DND-41 (cell line): Measurements from ENCODE around the gene HUS1B.

Experiments used
- ATAC-seq: fragments of 200-7000 bp; cut with Tn5 transposase; 3 replicates; pipeline ENCODE4 v1.9.1; 2021; ENCODE audit warnings: low read depth; ENCODE audit not compliant: insufficient read depth
- DNase-seq: peaks from one replicate; pipeline ENCODE4 v3.0.0-alpha.2; 2020
- H2AFZ ChIP-seq: 2 replicates; pipeline ENCODE4 v1.6.0; 2012; ENCODE audit warnings: low read depth, low read length
- H3K27ac ChIP-seq: 2 replicates; pipeline ENCODE4 v1.5.1; 2012; ENCODE audit warnings: low read length, inconsistent platforms
- H3K27me3 ChIP-seq: fragments of 200-600 bp; sonication (generic); 2 replicates; pipeline ENCODE4 v1.6.0; 2012; ENCODE audit warnings: low read length, mild to moderate bottlenecking, inconsistent platforms; ENCODE audit not compliant: insufficient read depth, poor library complexity
- H3K36me3 ChIP-seq: 2 replicates; pipeline ENCODE4 v1.5.1; 2012; ENCODE audit warnings: low read length, inconsistent platforms; ENCODE audit not compliant: insufficient read depth
- H3K4me1 ChIP-seq: 2 replicates; pipeline ENCODE4 v1.5.1; 2012; ENCODE audit warnings: mild to moderate bottlenecking, low read length; ENCODE audit not compliant: insufficient read depth
- H3K4me2 ChIP-seq: 2 replicates; pipeline ENCODE4 v1.6.0; 2012; ENCODE audit warnings: mild to moderate bottlenecking, moderate library complexity, low read length, inconsistent platforms; ENCODE audit not compliant: insufficient read depth
- H3K4me3 ChIP-seq, 2 experiments: fragments of 200-600 bp in 1 of 2; shearing (Covaris generic) in 1 of 2; 2 replicates each; pipeline ENCODE4 v1.5.1; 2012 to 2016; ENCODE audit warnings: inconsistent platforms in 2 of 2, low read length in 2 of 2, mild to moderate bottlenecking in 2 of 2, low read depth in 1 of 2, moderate library complexity in 1 of 2
- H3K79me2 ChIP-seq: 2 replicates; pipeline ENCODE4 v1.6.0; 2012; ENCODE audit warnings: low read length, inconsistent platforms; ENCODE audit not compliant: insufficient read depth
- H3K9ac ChIP-seq: 2 replicates; pipeline ENCODE4 v1.6.0; 2012; ENCODE audit warnings: low read depth, mild to moderate bottlenecking, inconsistent platforms, low read length, moderate library complexity
- H3K9me3 ChIP-seq: 2 replicates; pipeline ENCODE4 v1.5.1; 2012; ENCODE audit warnings: low read length, moderate library complexity, mild to moderate bottlenecking, inconsistent platforms; ENCODE audit not compliant: insufficient read depth, severe bottlenecking
- H4K20me1 ChIP-seq: 2 replicates; pipeline ENCODE4 v1.6.0; 2012; ENCODE audit warnings: low read length; ENCODE audit not compliant: insufficient read depth
- EZH2 ChIP-seq: IDR thresholded peaks from 3 replicates; pipeline ENCODE4 v1.6.1; 2012; ENCODE audit warnings: borderline replicate concordance, low read depth, mild to moderate bottlenecking, moderate library complexity, low read length, inconsistent platforms; ENCODE audit not compliant: severe bottlenecking
- TF ChIP-seq, protein P1 (sequence below): IDR thresholded peaks from 2 replicates; pipeline ENCODE4 v1.5.1; 2012; ENCODE audit warnings: borderline replicate concordance, low read length, moderate library complexity, mild to moderate bottlenecking; ENCODE audit not compliant: poor library complexity, severe bottlenecking; ENCODE audit errors: extremely low read depth

The HUS1B gene

GRCh38 chr6:617456-618100, 39.3 kb downstream of the HUS1B start:
- no peak for ATAC-seq
- Histone ChIP-seq H4K20me1 (no peaks in the 10 kb centered on the region), H3K9me3 (no peaks in the 10 kb centered on the region), H3K4me3 (no peak overlapping the region), H2AFZ (no peak overlapping the region), H3K27me3 (no peaks in the 10 kb centered on the region), H3K9ac (no peak overlapping the region), H3K36me3 (peaks cover 23% of the 10 kb centered on the region), H3K79me2 (no peaks in the 10 kb centered on the region), H3K4me1 (no peaks in the 10 kb centered on the region), H3K4me2 (no peak overlapping the region), H3K27ac (no peak overlapping the region)
- no peak for DNase-seq
- TF ChIP-seq EZH2, result no peak
- TF ChIP-seq, protein P1, sequence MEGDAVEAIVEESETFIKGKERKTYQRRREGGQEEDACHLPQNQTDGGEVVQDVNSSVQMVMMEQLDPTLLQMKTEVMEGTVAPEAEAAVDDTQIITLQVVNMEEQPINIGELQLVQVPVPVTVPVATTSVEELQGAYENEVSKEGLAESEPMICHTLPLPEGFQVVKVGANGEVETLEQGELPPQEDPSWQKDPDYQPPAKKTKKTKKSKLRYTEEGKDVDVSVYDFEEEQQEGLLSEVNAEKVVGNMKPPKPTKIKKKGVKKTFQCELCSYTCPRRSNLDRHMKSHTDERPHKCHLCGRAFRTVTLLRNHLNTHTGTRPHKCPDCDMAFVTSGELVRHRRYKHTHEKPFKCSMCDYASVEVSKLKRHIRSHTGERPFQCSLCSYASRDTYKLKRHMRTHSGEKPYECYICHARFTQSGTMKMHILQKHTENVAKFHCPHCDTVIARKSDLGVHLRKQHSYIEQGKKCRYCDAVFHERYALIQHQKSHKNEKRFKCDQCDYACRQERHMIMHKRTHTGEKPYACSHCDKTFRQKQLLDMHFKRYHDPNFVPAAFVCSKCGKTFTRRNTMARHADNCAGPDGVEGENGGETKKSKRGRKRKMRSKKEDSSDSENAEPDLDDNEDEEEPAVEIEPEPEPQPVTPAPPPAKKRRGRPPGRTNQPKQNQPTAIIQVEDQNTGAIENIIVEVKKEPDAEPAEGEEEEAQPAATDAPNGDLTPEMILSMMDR, result peak; percentile 39

- no peaks in the 10 kb centered on the region for H3K27me3 ChIP-seq
- no peaks in the 10 kb centered on the region for H3K9me3 ChIP-seq
- ATAC-seq (no peak), DNase-seq (no peak)
- H3K4me1 ChIP-seq, result no peaks in the 10 kb centered on the region
- H2AFZ ChIP-seq, result no peak overlapping the region
- H3K4me2 ChIP-seq, result no peak overlapping the region
- H3K27ac ChIP-seq, result no peak overlapping the region
- H4K20me1 ChIP-seq, result no peaks in the 10 kb centered on the region
- H3K36me3 ChIP-seq, result peaks cover 18% of the 10 kb centered on the region
- no peak overlapping the region for H3K4me3 ChIP-seq
- no peak overlapping the region for H3K9ac ChIP-seq
- no peaks in the 10 kb centered on the region for H3K79me2 ChIP-seq
- TF ChIP-seq EZH2, result no peak
- TF ChIP-seq, protein P1, result no peak
Measured at GRCh38 chr6:613981-614380, 42.9 kb downstream of the HUS1B start.

GRCh38 chr6:611928-612327, 45.0 kb downstream of the HUS1B start:
- no peak for TF ChIP-seq EZH2
- H2AFZ ChIP-seq, result no peak overlapping the region
- H3K79me2 ChIP-seq, result no peaks in the 10 kb centered on the region
- no peaks in the 10 kb centered on the region for H4K20me1 ChIP-seq
- peaks cover 14% of the 10 kb centered on the region for H3K36me3 ChIP-seq
- H3K27me3 ChIP-seq, result no peaks in the 10 kb centered on the region
- H3K4me1 ChIP-seq, result no peaks in the 10 kb centered on the region
- ATAC-seq (no peak), DNase-seq (no peak)
- H3K4me3 ChIP-seq, result no peak overlapping the region
- no peak overlapping the region for H3K27ac ChIP-seq
- no peaks in the 10 kb centered on the region for H3K9me3 ChIP-seq
- no peak overlapping the region for H3K9ac ChIP-seq
- no peak overlapping the region for H3K4me2 ChIP-seq

DNA sequence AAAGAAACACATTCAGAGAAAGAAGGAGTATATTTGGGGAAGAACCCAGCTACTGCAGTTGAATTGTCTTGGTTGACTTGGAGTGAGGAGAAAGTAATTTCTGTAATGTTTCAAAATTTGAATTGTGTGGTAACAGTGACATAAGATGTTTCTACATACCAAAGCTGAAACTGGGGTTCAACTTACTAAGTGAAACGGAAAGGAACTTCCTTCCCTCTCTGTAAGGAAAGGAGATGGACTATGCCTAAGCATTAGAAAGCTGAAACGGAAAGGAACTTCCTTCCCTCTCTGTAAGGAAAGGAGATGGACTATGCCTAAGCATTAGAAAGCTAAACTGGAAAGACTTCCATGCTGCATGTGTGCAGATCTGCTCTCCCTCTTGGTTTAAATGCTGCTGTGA, 46.0 kb downstream of the HUS1B start:
- no peak for ATAC-seq
- Histone ChIP-seq H3K36me3 (peaks cover 19% of the 10 kb centered on the region), H3K27ac (no peak overlapping the region), H3K4me2 (no peak overlapping the region), H3K79me2 (no peaks in the 10 kb centered on the region), H4K20me1 (no peaks in the 10 kb centered on the region), H3K9ac (no peak overlapping the region), H3K4me1 (no peaks in the 10 kb centered on the region), H2AFZ (no peak overlapping the region), H3K27me3 (no peaks in the 10 kb centered on the region), H3K9me3 (no peaks in the 10 kb centered on the region), H3K4me3 (no peak overlapping the region)
- TF ChIP-seq, protein P1, result no peak
- TF ChIP-seq EZH2, result no peak
- no peak for DNase-seq
